HG02571 (cell line): ENCODE data around the gene ST8SIA5.

ENCODE experiments used
- ATAC-seq: cut with Tn5 transposase; IDR thresholded peaks from one replicate; pipeline ENCODE4 v1.9.1; 2021; ENCODE audit warnings: mild to moderate bottlenecking, moderate library complexity; ENCODE audit not compliant: unreplicated experiment

Gene ST8SIA5

GRCh38 chr18:46748466-46748865 is 8.4 kb downstream of the ST8SIA5 start:
- no peak for ATAC-seq

- no peak for ATAC-seq
Observed at GRCh38 chr18:46740046-46740445, 16.8 kb downstream of the ST8SIA5 start.

GRCh38 chr18:46738491-46738890 is 18.4 kb downstream of the ST8SIA5 start:
- no peak for ATAC-seq

GRCh38 chr18:46736736-46737135 is 20.1 kb downstream of the ST8SIA5 start:
- ATAC-seq, result no peak

GRCh38 chr18:46736135-46736534 is 20.7 kb downstream of the ST8SIA5 start:
- ATAC-seq, result no peak

- no peak for ATAC-seq
Observed at GRCh38 chr18:46734981-46735380, 21.9 kb downstream of the ST8SIA5 start.

GRCh38 chr18:46733872-46734271 is 23.0 kb downstream of the ST8SIA5 start:
- no peak for ATAC-seq

- ATAC-seq, result no peak
Observed at GRCh38 chr18:46732801-46733200, 24.1 kb downstream of the ST8SIA5 start.

GRCh38 chr18:46732201-46732600 is 24.7 kb downstream of the ST8SIA5 start:
- ATAC-seq, result no peak

GRCh38 chr18:46731316-46731715 is 25.5 kb downstream of the ST8SIA5 start:
- ATAC-seq, result no peak

- no peak for ATAC-seq
Observed at GRCh38 chr18:46728219-46728930, 28.5 kb downstream of the ST8SIA5 start.

- ATAC-seq, result no peak
Observed at GRCh38 chr18:46727177-46727576, 29.7 kb downstream of the ST8SIA5 start.

- ATAC-seq, result no peak
Observed at GRCh38 chr18:46725310-46725709, 31.5 kb downstream of the ST8SIA5 start.

- ATAC-seq, result no peak
Observed at GRCh38 chr18:46723856-46724415, 32.9 kb downstream of the ST8SIA5 start.

GRCh38 chr18:46722051-46722450 is 34.8 kb downstream of the ST8SIA5 start:
- ATAC-seq, result no peak

- ATAC-seq, result no peak
Observed at GRCh38 chr18:46721331-46721730, 35.5 kb downstream of the ST8SIA5 start.

GRCh38 chr18:46720521-46720920 is 36.3 kb downstream of the ST8SIA5 start:
- no peak for ATAC-seq

GRCh38 chr18:46720092-46720491 is 36.8 kb downstream of the ST8SIA5 start:
- no peak for ATAC-seq

GRCh38 chr18:46719388-46719787 is 37.5 kb downstream of the ST8SIA5 start:
- no peak for ATAC-seq

- no peak for ATAC-seq
Observed at GRCh38 chr18:46718501-46719341, 38.1 kb downstream of the ST8SIA5 start.

- ATAC-seq, result no peak
Observed at GRCh38 chr18:46716827-46717226, 40.0 kb downstream of the ST8SIA5 start.

GRCh38 chr18:46716336-46716735 is 40.5 kb downstream of the ST8SIA5 start:
- no peak for ATAC-seq
